HEK293T (cell line): ENCODE results near the gene NFASC.

Experiments
- CTCF ChIA-PET: fragments of 350-600 bp; formaldehyde crosslinking; extraction: SDS; loops from one replicate; lab custom pipeline; 2021; ENCODE audit warnings: antibody characterized with exemption, inconsistent platforms; lab: Yijun Ruan, JAX
- POLR2A ChIA-PET: fragments of 350-600 bp; formaldehyde crosslinking; extraction: SDS; loops from one replicate; lab custom pipeline; 2020; ENCODE audit warnings: antibody characterized with exemption, inconsistent platforms; lab: Yijun Ruan, JAX
- DNase-seq: peaks from one replicate; pipeline ENCODE4 v3.0.0; 2012; ENCODE audit warnings: mixed read lengths; ENCODE audit errors: extremely low spot score
- ARNT ChIP-seq: fragments of 450-650 bp; IDR thresholded peaks from 2 replicates; pipeline ENCODE4 v1.6.1; 2017; ENCODE audit warnings: mild to moderate bottlenecking
- BHLHE40 ChIP-seq: fragments of 450-650 bp; IDR thresholded peaks from 2 replicates; pipeline ENCODE4 v1.6.1; 2016; ENCODE audit warnings: mild to moderate bottlenecking, moderate library complexity, borderline replicate concordance
- CTBP1 ChIP-seq: fragments of 450-650 bp; IDR thresholded peaks from 2 replicates; pipeline ENCODE4 v1.6.1; 2016; ENCODE audit warnings: borderline replicate concordance
- ELF4 ChIP-seq: fragments of 450-650 bp; IDR thresholded peaks from 2 replicates; pipeline ENCODE4 v1.6.1; 2017; ENCODE audit warnings: antibody characterized with exemption
- FOXA1 ChIP-seq: fragments of 450-650 bp; IDR thresholded peaks from 2 replicates; pipeline ENCODE4 v1.6.1; 2016; ENCODE audit warnings: mild to moderate bottlenecking
- FOXK2 ChIP-seq: fragments of 450-650 bp; IDR thresholded peaks from 2 replicates; pipeline ENCODE4 v1.6.1; 2016; ENCODE audit warnings: mild to moderate bottlenecking
- FOXM1 ChIP-seq: fragments of 450-650 bp; IDR thresholded peaks from 2 replicates; pipeline ENCODE4 v1.6.1; 2017; ENCODE audit warnings: mild to moderate bottlenecking, borderline replicate concordance
- HDGF ChIP-seq: fragments of 450-650 bp; IDR thresholded peaks from 2 replicates; pipeline ENCODE4 v1.6.1; 2017; ENCODE audit warnings: antibody characterized with exemption, borderline replicate concordance
- L3MBTL2 ChIP-seq: fragments of 450-650 bp; conservative IDR thresholded peaks from 2 replicates; pipeline ENCODE4 v1.6.1; 2016; ENCODE audit warnings: mild to moderate bottlenecking
- LEF1 ChIP-seq: fragments of 450-650 bp; IDR thresholded peaks from 2 replicates; pipeline ENCODE4 v1.6.1; 2017; ENCODE audit warnings: mild to moderate bottlenecking, borderline replicate concordance
- NFRKB ChIP-seq: fragments of 450-650 bp; IDR thresholded peaks from 2 replicates; pipeline ENCODE4 v1.6.1; 2016; ENCODE audit warnings: mild to moderate bottlenecking, moderate library complexity
- PKNOX1 ChIP-seq: fragments of 450-650 bp; IDR thresholded peaks from 2 replicates; pipeline ENCODE4 v1.6.1; 2016
- SP1 ChIP-seq: fragments of 450-650 bp; IDR thresholded peaks from 2 replicates; pipeline ENCODE4 v1.6.1; 2017
- SUZ12 ChIP-seq: fragments of 450-650 bp; IDR thresholded peaks from 2 replicates; pipeline ENCODE4 v1.6.1; 2016; ENCODE audit warnings: mild to moderate bottlenecking
- TARDBP ChIP-seq: fragments of 450-650 bp; IDR thresholded peaks from 2 replicates; pipeline ENCODE4 v1.6.1; 2016
- ZNF384 ChIP-seq: fragments of 450-650 bp; IDR thresholded peaks from 2 replicates; pipeline ENCODE4 v1.6.1; 2016

The NFASC gene

GRCh38 chr1:205046870-205047269, 176.2 kb downstream of the NFASC start:
- CTCF ChIA-PET = interaction anchor here (7.3 kb wide), 1 partner anchor 15 kb away, joined by 44 read pairs; no protein-coding TSS in a partner anchor
- DNase-seq = no peak
- POLR2A ChIA-PET = no interaction called here
- no peak for TF ChIP-seq PKNOX1
- TF ChIP-seq LEF1 = no peak
- no peak for TF ChIP-seq TARDBP
- no peak for TF ChIP-seq ELF4
- no peak for TF ChIP-seq FOXK2
- no peak for TF ChIP-seq SUZ12
- no peak for TF ChIP-seq SP1
- TF ChIP-seq HDGF = no peak
- no peak for TF ChIP-seq L3MBTL2
- TF ChIP-seq NFRKB = no peak
- TF ChIP-seq ZNF384 = no peak
- TF ChIP-seq ARNT = no peak
- TF ChIP-seq FOXA1 = no peak
- TF ChIP-seq BHLHE40 = no peak
- TF ChIP-seq CTBP1 = no peak

- ChIA-PET CTCF (interaction anchor here (7.3 kb wide), 1 partner anchor 15 kb away, joined by 44 read pairs; no protein-coding TSS in a partner anchor), POLR2A (no interaction called here)
- no peak for DNase-seq
- TF ChIP-seq NFRKB = no peak
- no peak for TF ChIP-seq L3MBTL2
- no peak for TF ChIP-seq SP1
- TF ChIP-seq ELF4 = no peak
- TF ChIP-seq ARNT = no peak
- TF ChIP-seq CTBP1 = no peak
- no peak for TF ChIP-seq BHLHE40
- no peak for TF ChIP-seq PKNOX1
- TF ChIP-seq SUZ12 = no peak
- no peak for TF ChIP-seq FOXA1
- no peak for TF ChIP-seq FOXK2
- no peak for TF ChIP-seq HDGF
- TF ChIP-seq FOXM1 = no peak
These were observed 177.1 kb downstream of the NFASC start for GRCh38 chr1:205047764-205048231.

- ChIA-PET CTCF (interaction anchor here (7.3 kb wide), 1 partner anchor 14 kb away, joined by 44 read pairs; no protein-coding TSS in a partner anchor), POLR2A (no interaction called here)
- TF ChIP-seq NFRKB (no peak), LEF1 (no peak), SP1 (no peak)
- DNase-seq = no peak
These were observed 177.7 kb downstream of the NFASC start for GRCh38 chr1:205048382-205048781.

- CTCF ChIA-PET = interaction anchor here (7.3 kb wide), 1 partner anchor 13 kb away, joined by 44 read pairs; no protein-coding TSS in a partner anchor
- no peak for DNase-seq
- no peak for TF ChIP-seq ELF4
- no peak for TF ChIP-seq TARDBP
- TF ChIP-seq FOXM1 = no peak
- no peak for TF ChIP-seq ARNT
- TF ChIP-seq FOXA1 = no peak
- TF ChIP-seq PKNOX1 = no peak
- POLR2A ChIA-PET = no interaction called here
These were observed 178.8 kb downstream of the NFASC start for GRCh38 chr1:205049479-205049878.

- CTCF ChIA-PET = interaction anchor here (1.1 to 7.3 kb wide), 3 partner anchors 9 to 63 kb away, joined by 3 to 44 read pairs (median 4); no protein-coding TSS in a partner anchor
- no peak for DNase-seq
- POLR2A ChIA-PET = no interaction called here
- TF ChIP-seq TARDBP (no peak), LEF1 (no peak), FOXK2 (no peak), ARNT (no peak)
These were observed 182.0 kb downstream of the NFASC start for GRCh38 chr1:205052690-205053089.

GRCh38 chr1:205053296-205053695, 182.6 kb downstream of the NFASC start:
- POLR2A ChIA-PET = no interaction called here
- no peak for DNase-seq
- CTCF ChIA-PET = interaction anchor here (7.3 kb wide), 1 partner anchor 9 kb away, joined by 44 read pairs; no protein-coding TSS in a partner anchor
- no peak for TF ChIP-seq ZNF384
- no peak for TF ChIP-seq L3MBTL2
- TF ChIP-seq FOXK2 = no peak

GRCh38 chr1:205054013-205054412, 183.4 kb downstream of the NFASC start:
- POLR2A ChIA-PET = no interaction called here
- CTCF ChIA-PET = interaction anchor here (1.0 kb wide), 1 partner anchor 113 kb away, joined by 3 read pairs; no protein-coding TSS in a partner anchor
- no peak for DNase-seq
- TF ChIP-seq SP1 = no peak
- TF ChIP-seq NFRKB = no peak
- TF ChIP-seq FOXM1 = no peak
- TF ChIP-seq ZNF384 = no peak
- TF ChIP-seq L3MBTL2 = no peak
- no peak for TF ChIP-seq ELF4
- no peak for TF ChIP-seq BHLHE40
- TF ChIP-seq ARNT = no peak
- no peak for TF ChIP-seq LEF1
- TF ChIP-seq TARDBP = no peak
- no peak for TF ChIP-seq HDGF
- no peak for TF ChIP-seq CTBP1
- TF ChIP-seq PKNOX1 = no peak
- TF ChIP-seq SUZ12 = no peak
- no peak for TF ChIP-seq FOXK2
- no peak for TF ChIP-seq FOXA1
